HepG2 (cell line): ENCODE data around the gene DRC7. TPM values are rescaled to one million over a fixed set of nuclear protein-coding genes. Genes with fewer than 3 reads are reported as not detected.

Experiments used
- ASH2L ChIP-seq: fragments of 300-600, 200-600 bp; sonication (generic); IDR thresholded peaks from 2 replicates; pipeline ENCODE4 v1.7.0; 2017; ENCODE audit warnings: low read depth, mild to moderate bottlenecking, moderate library complexity, mixed read lengths, low read length; ENCODE audit not compliant: insufficient read length
- ATF1 ChIP-seq: IDR thresholded peaks from 2 replicates; pipeline ENCODE4 v1.6.1; 2016; ENCODE audit warnings: mild to moderate bottlenecking, control low read depth
- CAMTA2 ChIP-seq: sonication (generic); formaldehyde crosslinking; IDR thresholded peaks from 2 replicates; pipeline ENCODE4 v1.4.0; 2020; ENCODE audit warnings: mild to moderate bottlenecking, missing genetic modification reagents, borderline replicate concordance
- CBX5 ChIP-seq: sonication (generic); formaldehyde crosslinking; IDR thresholded peaks from 2 replicates; pipeline ENCODE4 v1.4.0; 2020; ENCODE audit warnings: missing genetic modification reagents, borderline replicate concordance
- CC2D1A ChIP-seq: sonication (generic); formaldehyde crosslinking; IDR thresholded peaks from 2 replicates; pipeline ENCODE4 v1.8.1; 2023; ENCODE audit warnings: mild to moderate bottlenecking, missing genetic modification reagents
- E2F2 ChIP-seq: sonication (generic); formaldehyde crosslinking; IDR thresholded peaks from 2 replicates; pipeline ENCODE4 v1.4.0; 2020; ENCODE audit warnings: missing genetic modification reagents, borderline replicate concordance
- ELF3 ChIP-seq: IDR thresholded peaks from 2 replicates; pipeline ENCODE4 v1.6.1; 2016; ENCODE audit warnings: missing genetic modification reagents, missing compliant biosample characterization
- HIVEP1 ChIP-seq: sonication (generic); formaldehyde crosslinking; IDR thresholded peaks from 2 replicates; pipeline ENCODE4 v1.4.0; 2020; ENCODE audit warnings: mild to moderate bottlenecking, missing genetic modification reagents
- IKZF4 ChIP-seq: sonication (generic); formaldehyde crosslinking; IDR thresholded peaks from 2 replicates; pipeline ENCODE4 v1.5.1; 2020; ENCODE audit warnings: borderline replicate concordance, mild to moderate bottlenecking, low read depth, missing genetic modification reagents; ENCODE audit errors: not compliant biosample characterization
- KDM4B ChIP-seq: sonication (generic); formaldehyde crosslinking; IDR thresholded peaks from 2 replicates; pipeline ENCODE4 v1.4.0; 2020; ENCODE audit warnings: missing genetic modification reagents
- MATR3 ChIP-seq: sonication (generic); formaldehyde crosslinking; IDR thresholded peaks from 2 replicates; pipeline ENCODE4 v1.4.0; 2020; ENCODE audit warnings: missing genetic modification reagents
- MED13 ChIP-seq: sonication (generic); formaldehyde crosslinking; IDR thresholded peaks from 2 replicates; pipeline ENCODE4 v1.5.0; 2020; ENCODE audit warnings: missing genetic modification reagents
- SIX4 ChIP-seq: sonication (generic); formaldehyde crosslinking; IDR thresholded peaks from 2 replicates; pipeline ENCODE4 v1.4.0; 2020; ENCODE audit warnings: missing genetic modification reagents
- SMARCE1 ChIP-seq: fragments of 450-650 bp; IDR thresholded peaks from 2 replicates; pipeline ENCODE4 v1.6.1; 2017; ENCODE audit warnings: borderline replicate concordance
- TOE1 ChIP-seq: sonication (generic); formaldehyde crosslinking; IDR thresholded peaks from 2 replicates; pipeline ENCODE4 v1.4.0; 2020; ENCODE audit warnings: mild to moderate bottlenecking, missing genetic modification reagents
- TOPORS ChIP-seq: sonication (generic); formaldehyde crosslinking; IDR thresholded peaks from 2 replicates; pipeline ENCODE4 v1.8.0; 2023; ENCODE audit warnings: mild to moderate bottlenecking, missing genetic modification reagents
- XRCC5 ChIP-seq: fragments of 200-400 bp; formaldehyde crosslinking; optimal IDR thresholded peaks from 2 replicates; pipeline ENCODE3; 2017; ENCODE audit warnings: mild to moderate bottlenecking, low read length
- ZBTB7B ChIP-seq: sonication (generic); formaldehyde crosslinking; IDR thresholded peaks from 2 replicates; pipeline ENCODE4 v1.4.0; 2020; ENCODE audit warnings: missing genetic modification reagents
- ZMAT3 ChIP-seq: sonication (generic); formaldehyde crosslinking; conservative IDR thresholded peaks from 2 replicates; pipeline ENCODE4 v1.7.0; 2021; ENCODE audit warnings: missing genetic modification reagents
- ZNF431 ChIP-seq: sonication (generic); formaldehyde crosslinking; IDR thresholded peaks from 2 replicates; pipeline ENCODE4 v1.9.0; 2022; ENCODE audit warnings: missing genetic modification reagents, low read depth, mild to moderate bottlenecking, borderline replicate concordance
- ZNF670 ChIP-seq: sonication (generic); formaldehyde crosslinking; IDR thresholded peaks from 2 replicates; pipeline ENCODE4 v1.8.0; 2022; ENCODE audit warnings: mild to moderate bottlenecking, missing genetic modification reagents, borderline replicate concordance
- ZNF7 ChIP-seq: IDR thresholded peaks from 2 replicates; pipeline ENCODE4 v1.6.1; 2016; ENCODE audit warnings: missing biosample characterization, missing genetic modification reagents
- ZNF75D ChIP-seq: sonication (generic); formaldehyde crosslinking; IDR thresholded peaks from 2 replicates; pipeline ENCODE4 v1.8.1; 2023; ENCODE audit warnings: missing genetic modification reagents, mild to moderate bottlenecking, borderline replicate concordance
- polyA plus RNA-seq, 8 experiments: library from polyadenylated mRNA; depleted of rRNA in 3 of 8; stranded (reverse) in 7 of 8; unstranded in 1 of 8; fragments of >200 nt; fragmentation: Illumina TruSeq in 4 of 8; extraction: Trizol in 4 of 8; gene quantifications; 2 replicates each; pipeline versions ENCODE4 v1.2.1 to v1.2.3, GENCODE V29; 2011 to 2016; ENCODE audit warnings: low read depth in 4 of 8, missing spikeins in 1 of 8, mixed read lengths in 1 of 8; ENCODE audit not compliant: insufficient read depth in 1 of 8
- total RNA-seq, 5 experiments: library from RNA; depleted of rRNA; stranded (reverse); fragments of >200 nt; fragmentation: Illumina TruSeq; extraction: Trizol; gene quantifications; 2 replicates each; pipeline ENCODE4 v1.2.3, GENCODE V29; 2016; ENCODE audit warnings: low read depth in 1 of 5
- TF ChIP-seq, protein P1 (sequence below): sonication (generic); formaldehyde crosslinking; IDR thresholded peaks from 2 replicates; pipeline ENCODE4 v1.4.0; 2020; ENCODE audit warnings: mild to moderate bottlenecking, low read depth, missing genetic modification reagents
- TF ChIP-seq, protein P2 (sequence below): sonication (generic); formaldehyde crosslinking; IDR thresholded peaks from 2 replicates; pipeline ENCODE4 v1.4.0; 2020; ENCODE audit warnings: missing genetic modification reagents

DRC7 gene
- total and polyA plus RNA-seq, 2 of the 13 experiments (the other 11 are each of a cell fraction or from before 2014, with no cell fraction given), result 2.7 to 3.4 TPM

GRCh38 chr16:57667526-57668262 lies 26.9 kb upstream of the DRC7 start (continued):
- peak; percentile 92; the same call in 1 of the 2 replicates for TF ChIP-seq CBX5 (CRISPR knock-in tag)
- TF ChIP-seq ZNF7 (CRISPR knock-in tag), result no peak
- peak; percentile 68; the same call in 1 of the 2 replicates for TF ChIP-seq ZBTB7B
- no peak for TF ChIP-seq MATR3 (CRISPR knock-in tag)
- TF ChIP-seq ATF1 (CRISPR knock-in tag), result no peak
- no peak; the same call in 1 of the 2 replicates for TF ChIP-seq HIVEP1
- TF ChIP-seq ELF3, result peak; percentile 92
- TF ChIP-seq ZNF431 (CRISPR knock-in tag), result peak; percentile 82; the same call in 1 of the 2 replicates
- no peak; the same call in 1 of the 2 replicates for TF ChIP-seq MED13
- TF ChIP-seq E2F2 (CRISPR knock-in tag), result no peak
- TF ChIP-seq TOE1 (CRISPR knock-in tag), result no peak
- TF ChIP-seq CAMTA2 (CRISPR knock-in tag), result no peak
- peak; percentile 81 for TF ChIP-seq IKZF4 (CRISPR knock-in tag)
- TF ChIP-seq ZNF670, result 0 out of 2 replicates have a peak, but pooled peaks have one; percentile 53
- peak; percentile 94 for TF ChIP-seq KDM4B (CRISPR knock-in tag)
- TF ChIP-seq CC2D1A, result no peak
- no peak for TF ChIP-seq TOPORS (CRISPR knock-in tag)
- peak; percentile 60; the same call in 1 of the 2 replicates for TF ChIP-seq ZMAT3
- no peak for TF ChIP-seq SIX4
- peak; percentile 72 for TF ChIP-seq ASH2L
- TF ChIP-seq, protein P1, sequence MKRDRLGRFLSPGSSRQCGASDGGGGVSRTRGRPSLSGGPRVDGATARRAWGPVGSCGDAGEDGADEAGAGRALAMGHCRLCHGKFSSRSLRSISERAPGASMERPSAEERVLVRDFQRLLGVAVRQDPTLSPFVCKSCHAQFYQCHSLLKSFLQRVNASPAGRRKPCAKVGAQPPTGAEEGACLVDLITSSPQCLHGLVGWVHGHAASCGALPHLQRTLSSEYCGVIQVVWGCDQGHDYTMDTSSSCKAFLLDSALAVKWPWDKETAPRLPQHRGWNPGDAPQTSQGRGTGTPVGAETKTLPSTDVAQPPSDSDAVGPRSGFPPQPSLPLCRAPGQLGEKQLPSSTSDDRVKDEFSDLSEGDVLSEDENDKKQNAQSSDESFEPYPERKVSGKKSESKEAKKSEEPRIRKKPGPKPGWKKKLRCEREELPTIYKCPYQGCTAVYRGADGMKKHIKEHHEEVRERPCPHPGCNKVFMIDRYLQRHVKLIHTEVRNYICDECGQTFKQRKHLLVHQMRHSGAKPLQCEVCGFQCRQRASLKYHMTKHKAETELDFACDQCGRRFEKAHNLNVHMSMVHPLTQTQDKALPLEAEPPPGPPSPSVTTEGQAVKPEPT (CRISPR knock-in tag), result peak; percentile 94
- TF ChIP-seq, protein P2, sequence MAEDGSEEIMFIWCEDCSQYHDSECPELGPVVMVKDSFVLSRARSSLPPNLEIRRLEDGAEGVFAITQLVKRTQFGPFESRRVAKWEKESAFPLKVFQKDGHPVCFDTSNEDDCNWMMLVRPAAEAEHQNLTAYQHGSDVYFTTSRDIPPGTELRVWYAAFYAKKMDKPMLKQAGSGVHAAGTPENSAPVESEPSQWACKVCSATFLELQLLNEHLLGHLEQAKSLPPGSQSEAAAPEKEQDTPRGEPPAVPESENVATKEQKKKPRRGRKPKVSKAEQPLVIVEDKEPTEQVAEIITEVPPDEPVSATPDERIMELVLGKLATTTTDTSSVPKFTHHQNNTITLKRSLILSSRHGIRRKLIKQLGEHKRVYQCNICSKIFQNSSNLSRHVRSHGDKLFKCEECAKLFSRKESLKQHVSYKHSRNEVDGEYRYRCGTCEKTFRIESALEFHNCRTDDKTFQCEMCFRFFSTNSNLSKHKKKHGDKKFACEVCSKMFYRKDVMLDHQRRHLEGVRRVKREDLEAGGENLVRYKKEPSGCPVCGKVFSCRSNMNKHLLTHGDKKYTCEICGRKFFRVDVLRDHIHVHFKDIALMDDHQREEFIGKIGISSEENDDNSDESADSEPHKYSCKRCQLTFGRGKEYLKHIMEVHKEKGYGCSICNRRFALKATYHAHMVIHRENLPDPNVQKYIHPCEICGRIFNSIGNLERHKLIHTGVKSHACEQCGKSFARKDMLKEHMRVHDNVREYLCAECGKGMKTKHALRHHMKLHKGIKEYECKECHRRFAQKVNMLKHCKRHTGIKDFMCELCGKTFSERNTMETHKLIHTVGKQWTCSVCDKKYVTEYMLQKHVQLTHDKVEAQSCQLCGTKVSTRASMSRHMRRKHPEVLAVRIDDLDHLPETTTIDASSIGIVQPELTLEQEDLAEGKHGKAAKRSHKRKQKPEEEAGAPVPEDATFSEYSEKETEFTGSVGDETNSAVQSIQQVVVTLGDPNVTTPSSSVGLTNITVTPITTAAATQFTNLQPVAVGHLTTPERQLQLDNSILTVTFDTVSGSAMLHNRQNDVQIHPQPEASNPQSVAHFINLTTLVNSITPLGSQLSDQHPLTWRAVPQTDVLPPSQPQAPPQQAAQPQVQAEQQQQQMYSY (CRISPR knock-in tag), result no peak
- no peak for TF ChIP-seq ZNF75D
- TF ChIP-seq SMARCE1, result no peak
- TF ChIP-seq XRCC5, result peak; percentile 66
